Activated naive CD8-positive, alpha-beta T cell treated with anti-CD3 and anti-CD28 coated beads, Interleukin-2, amount 10 ng/mL, durations not matched to agents 7 days and 5 days (primary cell): ENCODE data around the gene AKR1B1. TPM values are rescaled to one million over a fixed set of nuclear protein-coding genes. Genes with fewer than 3 reads are reported as not detected.
A peak's percentile ranks its signal among the peaks of the same experiment; 100 is the strongest.

Source experiments
- ATAC-seq: fragments of 150-1000 bp; cut with Tn5 transposase; one replicate; pipeline ENCODE4 v1.10.0; 2021; ENCODE audit warnings: low read depth, moderate library complexity
- POLR2A ChIA-PET: fragments of 350-600 bp; sonication (Branson Sonifier 250); formaldehyde crosslinking; loops from one replicate; lab custom pipeline; 2021; ENCODE audit warnings: antibody characterized with exemption; lab: Charles Lee
- DNase-seq: peaks from one replicate; pipeline ENCODE4 v3.0.0; 2021
- H3K27ac Mint-ChIP-seq: one replicate; pipeline ENCODE4 v1.8.0; 2022; ENCODE audit warnings: mild to moderate bottlenecking, mixed read lengths
- H3K27me3 Mint-ChIP-seq: one replicate; pipeline ENCODE4 v1.8.0; 2022; ENCODE audit warnings: mild to moderate bottlenecking, moderate library complexity, mixed read lengths
- H3K36me3 Mint-ChIP-seq: one replicate; pipeline ENCODE4 v1.8.0; 2021; ENCODE audit warnings: mild to moderate bottlenecking, mixed read lengths
- H3K4me1 Mint-ChIP-seq: one replicate; pipeline ENCODE4 v1.8.0; 2021; ENCODE audit warnings: mixed read lengths
- H3K4me3 Mint-ChIP-seq: one replicate; pipeline ENCODE4 v1.8.0; 2022; ENCODE audit warnings: mild to moderate bottlenecking, moderate library complexity, mixed read lengths
- H3K9me3 Mint-ChIP-seq: one replicate; pipeline ENCODE4 v1.8.0; 2021; ENCODE audit warnings: mixed read lengths
- total RNA-seq, 2 experiments: library from RNA; stranded (reverse); gene quantifications; one replicate each; pipeline ENCODE4 v1.2.3, GENCODE V29; 2021

The AKR1B1 gene
- total RNA-seq, 2 experiments from 2014 or later: 85.1 to 91.0 TPM

GRCh38 chr7:134463751-134464150 lies 4.9 kb upstream of the AKR1B1 start:
- peaks cover 13% of the 10 kb centered on the region for H3K4me1 Mint-ChIP-seq
- H3K27ac Mint-ChIP-seq: no peak overlapping the region
- DNase-seq (no peak), ATAC-seq (no peak)
- H3K4me3 Mint-ChIP-seq: no peak overlapping the region
- peaks cover 7% of the 10 kb centered on the region for H3K36me3 Mint-ChIP-seq
- peaks cover 2% of the 10 kb centered on the region for H3K27me3 Mint-ChIP-seq
- H3K9me3 Mint-ChIP-seq: peaks cover 14% of the 10 kb centered on the region
- POLR2A ChIA-PET: no interaction called here

GRCh38 chr7:134462337-134462925 lies 3.5 kb upstream of the AKR1B1 start:
- Mint-ChIP-seq H3K27me3 (peaks cover 2% of the 10 kb centered on the region), H3K27ac (no peak overlapping the region), H3K36me3 (peaks cover 7% of the 10 kb centered on the region), H3K9me3 (peaks cover 14% of the 10 kb centered on the region), H3K4me3 (no peak overlapping the region), H3K4me1 (peaks cover 18% of the 10 kb centered on the region)
- ATAC-seq (no peak), DNase-seq (no peak)
- POLR2A ChIA-PET: no interaction called here

DNA sequence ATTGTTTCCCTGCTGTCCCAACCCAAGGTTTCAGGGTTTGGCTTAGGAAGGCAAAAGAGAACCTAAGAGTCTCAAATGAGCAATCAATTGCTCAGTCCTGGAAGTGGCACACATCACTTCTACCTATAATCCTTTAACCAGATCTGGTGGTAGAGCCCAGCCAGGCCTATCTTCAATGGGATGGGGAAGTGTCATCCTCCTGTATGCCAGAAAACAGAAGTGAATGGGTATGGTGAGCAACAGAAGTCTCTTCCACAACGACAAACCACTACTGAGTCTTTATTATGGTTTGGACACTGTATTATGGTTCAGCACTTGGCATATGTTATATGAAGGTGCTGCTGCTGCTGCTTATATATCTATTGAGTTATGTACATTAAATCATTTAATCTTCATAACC lies 3.0 kb upstream of the AKR1B1 start:
- no peak overlapping the region for H3K4me3 Mint-ChIP-seq
- no peak overlapping the region for H3K27ac Mint-ChIP-seq
- peaks cover 14% of the 10 kb centered on the region for H3K9me3 Mint-ChIP-seq
- peaks cover 2% of the 10 kb centered on the region for H3K27me3 Mint-ChIP-seq
- DNase-seq (no peak), ATAC-seq (no peak)
- POLR2A ChIA-PET: no interaction called here
- H3K4me1 Mint-ChIP-seq: peaks cover 21% of the 10 kb centered on the region
- peaks cover 7% of the 10 kb centered on the region for H3K36me3 Mint-ChIP-seq

DNA sequence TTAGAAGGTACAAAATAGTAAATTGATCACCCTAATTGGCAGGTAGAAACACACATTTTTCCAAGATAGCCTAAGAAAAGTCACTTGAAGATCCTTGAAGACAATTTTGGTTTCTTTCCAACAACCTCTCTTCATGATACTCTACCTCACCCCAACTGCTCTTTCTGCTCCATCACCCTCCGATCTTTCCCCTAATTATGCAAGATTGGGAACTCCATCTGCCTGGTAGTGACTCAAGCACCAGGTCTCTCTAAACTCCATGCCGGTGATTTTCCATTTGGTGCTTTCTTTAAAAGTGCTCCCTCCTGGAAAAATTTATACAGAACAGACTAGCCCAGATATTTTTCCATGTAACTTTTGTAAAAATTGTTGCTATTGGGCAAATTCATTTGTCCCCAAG lies 1.1 kb upstream of the AKR1B1 start:
- POLR2A ChIA-PET: interaction anchor here (2.3 kb wide), 1 partner anchor 27 kb away, joined by 7 read pairs; no protein-coding TSS in a partner anchor
- ATAC-seq: no peak
- peaks cover 21% of the 10 kb centered on the region for H3K4me1 Mint-ChIP-seq

GRCh38 chr7:134458341-134458805 lies 527 bp downstream of the AKR1B1 start:
- Mint-ChIP-seq H3K27ac (peak overlapping the region; percentile 75), H3K4me3 (peak overlapping the region; percentile 88), H3K36me3 (peaks cover 12% of the 10 kb centered on the region), H3K9me3 (peaks cover 2% of the 10 kb centered on the region), H3K4me1 (peaks cover 35% of the 10 kb centered on the region), H3K27me3 (no peaks in the 10 kb centered on the region)
- DNase-seq: peak; percentile 72
- POLR2A ChIA-PET: interaction anchor here (1.0 to 2.3 kb wide), 3 partner anchors 10 to 188 kb away, joined by 3 to 7 read pairs (median 4); partner anchors contain the start of gene BPGM
- ATAC-seq: peak; percentile 60

More for the DNA sequence above, 1.1 kb upstream of the AKR1B1 start:
- H3K9me3 Mint-ChIP-seq: peaks cover 9% of the 10 kb centered on the region
- peaks cover 2% of the 10 kb centered on the region for H3K27me3 Mint-ChIP-seq
- H3K36me3 Mint-ChIP-seq: peaks cover 13% of the 10 kb centered on the region
- H3K27ac Mint-ChIP-seq: no peak overlapping the region
- DNase-seq: no peak
- H3K4me3 Mint-ChIP-seq: no peak overlapping the region

DNA sequence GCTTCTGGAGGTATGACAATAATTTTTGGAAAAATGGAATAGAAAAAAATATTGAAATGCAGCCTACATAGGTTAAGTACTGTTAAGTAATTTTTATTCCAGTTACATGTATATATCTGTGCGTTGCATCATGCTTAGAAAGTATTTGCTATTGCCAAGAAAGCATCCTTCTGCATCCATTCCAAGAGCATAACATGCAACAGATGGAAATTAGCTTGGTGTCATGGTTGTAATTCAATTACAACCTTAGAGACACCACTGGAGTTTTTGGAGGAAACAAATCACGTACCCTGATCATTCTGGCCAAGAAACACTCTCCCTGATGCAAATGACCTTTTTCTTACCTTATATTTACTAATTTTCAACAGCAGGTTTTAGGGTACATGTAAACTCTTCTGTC lies 1.7 kb downstream of the AKR1B1 start:
- POLR2A ChIA-PET: no interaction called here
- ATAC-seq (no peak), DNase-seq (no peak)
- H3K27ac Mint-ChIP-seq: no peak overlapping the region
- H3K36me3 Mint-ChIP-seq: peaks cover 12% of the 10 kb centered on the region
- peak overlapping the region; percentile 88 for H3K4me3 Mint-ChIP-seq
- no peaks in the 10 kb centered on the region for H3K27me3 Mint-ChIP-seq
- H3K9me3 Mint-ChIP-seq: no peaks in the 10 kb centered on the region
- H3K4me1 Mint-ChIP-seq: peaks cover 35% of the 10 kb centered on the region

DNA sequence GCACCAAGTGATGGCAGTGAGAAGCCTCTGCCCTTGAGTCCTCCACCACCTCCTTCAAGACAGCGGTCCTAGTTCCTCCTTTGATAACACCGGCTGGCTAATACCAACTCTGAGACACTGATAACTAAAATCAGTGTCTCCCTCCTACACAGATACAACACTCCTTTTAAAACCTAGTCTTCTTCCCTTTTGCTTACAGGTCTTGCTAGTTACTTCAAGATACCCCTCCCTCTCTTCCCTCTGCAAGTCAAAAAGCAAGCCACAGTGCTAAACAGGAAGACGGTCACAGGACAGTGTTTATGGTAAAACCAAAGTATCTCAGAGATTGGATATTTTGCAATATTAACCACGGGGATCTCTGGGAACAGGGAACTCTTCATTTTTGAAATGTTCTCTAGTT lies 4.6 kb downstream of the AKR1B1 start:
- Mint-ChIP-seq H3K9me3 (no peaks in the 10 kb centered on the region), H3K27me3 (no peaks in the 10 kb centered on the region), H3K36me3 (peaks cover 12% of the 10 kb centered on the region), H3K4me1 (peaks cover 28% of the 10 kb centered on the region), H3K4me3 (peak overlapping the region; percentile 25), H3K27ac (peak overlapping the region; percentile 43)
- DNase-seq (no peak), ATAC-seq (no peak)
- POLR2A ChIA-PET: no interaction called here

DNA sequence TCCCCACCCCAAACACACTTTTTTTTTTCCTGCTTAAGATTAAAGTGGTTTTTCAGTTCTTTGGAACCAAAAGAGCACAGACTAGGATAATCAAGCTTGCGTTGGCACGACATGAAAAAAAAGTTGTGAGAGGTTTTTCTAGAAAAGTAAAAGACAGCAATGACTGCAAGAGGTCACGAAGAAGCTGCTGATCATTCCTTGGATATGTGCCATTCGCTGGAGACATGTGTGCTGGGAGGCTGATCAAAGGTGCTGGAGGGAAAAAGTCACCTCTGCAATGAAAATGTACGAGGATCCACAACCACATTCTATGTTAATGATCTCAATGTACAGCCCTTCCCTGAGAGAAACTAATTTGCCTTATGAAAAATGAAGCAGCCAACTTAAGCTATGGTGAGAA lies 5.4 kb downstream of the AKR1B1 start:
- no peak overlapping the region for H3K27ac Mint-ChIP-seq
- H3K36me3 Mint-ChIP-seq: peaks cover 12% of the 10 kb centered on the region
- H3K27me3 Mint-ChIP-seq: no peaks in the 10 kb centered on the region
- H3K4me1 Mint-ChIP-seq: peaks cover 25% of the 10 kb centered on the region
- no peaks in the 10 kb centered on the region for H3K9me3 Mint-ChIP-seq
- POLR2A ChIA-PET: no interaction called here
- no peak for ATAC-seq
- DNase-seq: no peak
- no peak overlapping the region for H3K4me3 Mint-ChIP-seq

GRCh38 chr7:134452991-134453473 lies 5.9 kb downstream of the AKR1B1 start:
- POLR2A ChIA-PET: no interaction called here
- Mint-ChIP-seq H3K36me3 (peaks cover 12% of the 10 kb centered on the region), H3K27ac (no peak overlapping the region), H3K4me3 (no peak overlapping the region), H3K9me3 (no peaks in the 10 kb centered on the region), H3K27me3 (no peaks in the 10 kb centered on the region), H3K4me1 (peaks cover 23% of the 10 kb centered on the region)
- DNase-seq (no peak), ATAC-seq (no peak)

DNA sequence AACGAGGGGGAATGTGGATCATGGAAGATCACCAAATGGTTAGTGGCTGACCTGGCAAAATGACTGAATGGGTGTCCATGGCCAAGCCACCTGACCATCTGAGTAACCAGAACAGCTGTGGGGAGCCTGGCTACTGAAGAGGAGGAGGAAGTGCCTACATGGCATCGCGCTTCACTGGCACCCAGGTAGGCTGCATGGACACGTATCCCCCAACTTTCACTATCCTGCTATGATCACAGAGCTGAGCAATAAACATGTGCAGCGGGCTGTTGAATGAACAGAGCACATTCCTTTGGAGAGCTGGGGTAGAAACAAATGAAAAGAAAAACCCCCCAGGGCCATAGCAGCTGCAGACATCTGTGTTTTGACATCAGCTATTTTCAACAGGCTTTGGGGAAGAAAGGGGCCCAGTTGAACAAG lies 6.5 kb downstream of the AKR1B1 start:
- Mint-ChIP-seq H3K9me3 (no peaks in the 10 kb centered on the region), H3K27me3 (no peaks in the 10 kb centered on the region), H3K4me1 (peaks cover 21% of the 10 kb centered on the region), H3K36me3 (peaks cover 12% of the 10 kb centered on the region), H3K4me3 (no peak overlapping the region), H3K27ac (no peak overlapping the region)
- DNase-seq (no peak), ATAC-seq (no peak)
- POLR2A ChIA-PET: no interaction called here

- ATAC-seq (no peak), DNase-seq (no peak)
- H3K4me1 Mint-ChIP-seq: peaks cover 18% of the 10 kb centered on the region
- no peaks in the 10 kb centered on the region for H3K27me3 Mint-ChIP-seq
- H3K36me3 Mint-ChIP-seq: peaks cover 10% of the 10 kb centered on the region
- POLR2A ChIA-PET: no interaction called here
- no peaks in the 10 kb centered on the region for H3K9me3 Mint-ChIP-seq
- H3K27ac Mint-ChIP-seq: no peak overlapping the region
- no peak overlapping the region for H3K4me3 Mint-ChIP-seq
These were observed 7.2 kb downstream of the AKR1B1 start for GRCh38 chr7:134451656-134452055.

- H3K36me3 Mint-ChIP-seq: peaks cover under 1% of the 10 kb centered on the region
- no peaks in the 10 kb centered on the region for H3K27me3 Mint-ChIP-seq
- DNase-seq: no peak
- no peak for ATAC-seq
- H3K4me3 Mint-ChIP-seq: no peak overlapping the region
- no peaks in the 10 kb centered on the region for H3K9me3 Mint-ChIP-seq
- peaks cover 18% of the 10 kb centered on the region for H3K4me1 Mint-ChIP-seq
- no peak overlapping the region for H3K27ac Mint-ChIP-seq
- POLR2A ChIA-PET: no interaction called here
These were observed 8.5 kb downstream of the AKR1B1 start for GRCh38 chr7:134450294-134451000.

GRCh38 chr7:134449680-134450079 lies 9.2 kb downstream of the AKR1B1 start:
- Mint-ChIP-seq H3K9me3 (no peaks in the 10 kb centered on the region), H3K36me3 (no peaks in the 10 kb centered on the region), H3K27me3 (no peaks in the 10 kb centered on the region), H3K4me3 (no peak overlapping the region), H3K27ac (no peak overlapping the region), H3K4me1 (peaks cover 13% of the 10 kb centered on the region)
- POLR2A ChIA-PET: no interaction called here
- no peak for ATAC-seq
- no peak for DNase-seq
